Adrenal gland (tissue), 12 donors: ENCODE data around the gene PAM16. TPM values are rescaled to one million over a fixed set of nuclear protein-coding genes. Genes with fewer than 3 reads are reported as not detected.

ENCODE experiments used
- DNase-seq, 7 donors: peaks; one replicate each; pipeline ENCODE4 v3.0.0-alpha.2; 2019 to 2020
- H3K27ac ChIP-seq, 5 donors: fragments of 200-600 bp; sonication (generic) in 4 of 5; 1 replicate in 3 of 5; 2 replicates in 2 of 5; pipeline versions ENCODE4 v1.5.1 to v1.8.0; 2016 to 2020; ENCODE audit warnings: mild to moderate bottlenecking in 1 of 5
- H3K27me3 ChIP-seq: fragments of 200-600 bp; 2 replicates; pipeline ENCODE4 v1.8.0; 2021
- H3K36me3 ChIP-seq, 2 donors: fragments of 200-600 bp; replicated peaks in 1 of 2; 1 replicate in 1 of 2; 2 replicates in 1 of 2; pipeline versions ENCODE4 v1.5.1 to v1.8.0; 2018 to 2022
- H3K4me1 ChIP-seq, 2 donors: fragments of 200-600 bp; replicated peaks in 1 of 2; 1 replicate in 1 of 2; 2 replicates in 1 of 2; pipeline versions ENCODE4 v1.5.1 to v1.8.0; 2018 to 2021
- H3K4me3 ChIP-seq, 4 donors: fragments of 200-600 bp; sonication (generic) in 3 of 4; one replicate each; pipeline ENCODE4 v1.5.1; 2016 to 2018
- H3K9me3 ChIP-seq, 3 donors: fragments of 200-600 bp; sonication (generic) in 1 of 3; replicated peaks in 1 of 3; 1 replicate in 2 of 3; 2 replicates in 1 of 3; pipeline versions ENCODE4 v1.5.1 to v1.8.0; 2016 to 2021
- CTCF ChIP-seq, 6 experiments: fragments of 450-650 bp in 4 of 6; fragments of 200-600 bp in 2 of 6; sonication (generic) in 1 of 6; IDR thresholded peaks; 1 replicate in 5 of 6; 2 replicates in 1 of 6; pipeline versions ENCODE4 v1.5.1 to v1.8.0; 2016 to 2021; ENCODE audit warnings: antibody characterized with exemption in 6 of 6, mild to moderate bottlenecking in 2 of 6, moderate library complexity in 1 of 6
- POLR2A ChIP-seq, 2 donors: fragments of 450-650 bp; IDR thresholded peaks; one replicate each; pipeline ENCODE4 v1.6.1; 2017; ENCODE audit warnings: antibody characterized with exemption in 2 of 2, mild to moderate bottlenecking in 2 of 2, moderate library complexity in 1 of 2
- whole genome bisulfite sequencing, 4 donors: extraction: QIAGEN DNeasy Blood & Tissue Kit in 2 of 4; methylation state at CpG; one replicate each; pipeline versions ENCODE4 v1.1.5 to v1.1.7; 2013 to 2017; 5-methylcytosine and 5-hydroxymethylcytosine counted together
- intact Hi-C, 2 donors: fragments of 100-400 bp; cut with DNase I; formaldehyde crosslinking; loops; one replicate each; pipeline versions ENCODE4 v1.14.1 to v1.15.0; 2022 to 2023
- polyA plus RNA-seq, 3 donors: library from polyadenylated mRNA; stranded (reverse); fragments of 200-250 nt in 2 of 3; fragments of 350-450 nt in 1 of 3; fragmentation: Illumina TruSeq in 1 of 3; extraction: RNeasy Lipid Tissue Mini Kit (QIAGEN cat#74804) in 1 of 3; gene quantifications; one replicate each; pipeline ENCODE4 v1.2.3, GENCODE V29; 2013 to 2014
- total RNA-seq, 9 donors: library from RNA; depleted of rRNA in 4 of 9; stranded (reverse); fragments of >200 nt in 4 of 9; fragments of 120-200 nt in 1 of 9; fragmentation: NEBNext Ultra II Directional in 1 of 9; extraction: Animal tissue kit (Norgen Biotek cat#: 25700) in 1 of 9; gene quantifications; one replicate each; pipeline versions ENCODE4 v1.1.0 to v1.2.4, GENCODE V29; 2013 to 2023
- donor health status: healthy with polysubstance abuse.
- donor health status: Bipolar disorder and iron deficiency.
- donor health status: DM: yes; HTN: yes; CAD: no.
- donor health status: DM: no; HTN: no; CAD: no.
- donor health status: DM: no; HTN: no; CAD: no.
- donor health status: DM: yes; HTN: yes; CAD: no.

Gene PAM16
- total and polyA plus RNA-seq, 12 donors: 25.0 to 310 (median 55.3) TPM

GRCh38 chr16:4322121-4323052 lies 28.7 kb downstream of the PAM16 start:
- 76 to 80% (median 79%) methylated on average over 6 to 30 of the region's 30 CpGs for WGBS, 4 donors
- no peaks in the 10 kb centered on the region for H3K36me3 ChIP-seq
- DNase-seq: no peak
- H3K27ac ChIP-seq: peak overlapping the region in 4 of 5 donors; percentile 70 to 97 (median 90)
- H3K4me1 ChIP-seq: peaks cover 80 to 88% of the 10 kb centered on the region in 2 donors
- intact Hi-C loops: no loop called here
- TF ChIP-seq POLR2A (IDR thresholded peaks at IDR 0.05): no peak
- TF ChIP-seq CTCF (IDR thresholded peaks at IDR 0.05): no peak
- H3K9me3 ChIP-seq: no peaks in the 10 kb centered on the region
- no peak overlapping the region for H3K4me3 ChIP-seq
- H3K27me3 ChIP-seq: no peaks in the 10 kb centered on the region

- WGBS, 4 donors: 63 to 73% (median 70%) methylated on average over 9 to 19 of the region's 19 CpGs
- Histone ChIP-seq H3K4me3 (no peak overlapping the region), H3K4me1 (peaks cover 84 to 87% of the 10 kb centered on the region in 2 donors), H3K9me3 (no peaks in the 10 kb centered on the region), H3K27ac (peak overlapping the region; percentile 11 to 97 (median 83)), H3K36me3 (no peaks in the 10 kb centered on the region), H3K27me3 (no peaks in the 10 kb centered on the region)
- peak in 2 of 7 donors; percentile 18 to 40 for DNase-seq
- no peak for TF ChIP-seq POLR2A (IDR thresholded peaks at IDR 0.05)
- TF ChIP-seq CTCF (IDR thresholded peaks at IDR 0.05): no peak
- intact Hi-C loops: no loop called here
Observed at GRCh38 chr16:4321286-4322120, 29.6 kb downstream of the PAM16 start.

GRCh38 chr16:4320571-4321137 lies 30.5 kb downstream of the PAM16 start:
- no peaks in the 10 kb centered on the region for H3K36me3 ChIP-seq
- TF ChIP-seq CTCF (IDR thresholded peaks at IDR 0.05) (no peak), POLR2A (IDR thresholded peaks at IDR 0.05) (no peak)
- intact Hi-C loops: no loop called here
- H3K4me1 ChIP-seq: peaks cover 85 to 87% of the 10 kb centered on the region in 2 donors
- WGBS, 4 donors: 51 to 75% (median 57%) methylated on average over 4 to 16 of the region's 16 CpGs
- H3K9me3 ChIP-seq: no peaks in the 10 kb centered on the region
- no peaks in the 10 kb centered on the region for H3K27me3 ChIP-seq
- H3K27ac ChIP-seq: peak overlapping the region; percentile 11 to 97 (median 83)
- H3K4me3 ChIP-seq: peak overlapping the region in 1 of 4 donors; percentile 22
- peak in 3 of 7 donors; percentile 33 to 44 (median 41) for DNase-seq
